A549 (cell line): ENCODE results near the gene MEPCE. TPM values are rescaled to one million over a fixed set of nuclear protein-coding genes. Genes with fewer than 3 reads are reported as not detected.

Experiments
- ATAC-seq, 2 experiments: fragments of 200-7000 bp in 1 of 2; fragments of >200 bp in 1 of 2; cut with Nextera tagmentation in 1 of 2; cut with Tn5 transposase in 1 of 2; 3 replicates each; pipeline versions ENCODE4 v1.8.0 to v1.9.1; 2018 to 2020; ENCODE audit warnings: mild to moderate bottlenecking in 1 of 2, moderate library complexity in 1 of 2
- CTCF ChIA-PET: fragments of 300-600 bp; sonication (Branson Sonifier 250); formaldehyde crosslinking; extraction: SDS; loops from one replicate; lab custom pipeline; 2021; ENCODE audit warnings: antibody characterized with exemption, inconsistent platforms; lab: Yijun Ruan, JAX
- POLR2A ChIA-PET: fragments of 350-600 bp; formaldehyde crosslinking; extraction: SDS; loops from one replicate; lab custom pipeline; 2021; ENCODE audit warnings: antibody characterized with exemption, inconsistent platforms; lab: Yijun Ruan, JAX
- DNase-seq, 2 experiments: peaks; one replicate each; pipeline versions ENCODE4 v3.0.0 to v3.0.0-alpha.2; 2011 to 2016; ENCODE audit warnings: low read depth in 1 of 2, low spot score in 1 of 2
- FAIRE-seq: peaks from 2 replicates; lab custom pipeline; 2011; peaks lifted over from hg19 to GRCh38; lab: Jason Lieb, UNC
- H3K27ac ChIP-seq, 2 experiments: fragments of >200 bp; sonication (Bioruptor Twin); formaldehyde crosslinking; 3 replicates each; pipeline ENCODE4 v1.5.1; 2016 to 2017
- H3K4me1 ChIP-seq: fragments of >200 bp; sonication (Bioruptor Twin); formaldehyde crosslinking; 3 replicates; pipeline ENCODE4 v1.6.1; 2016
- H3K4me2 ChIP-seq: fragments of >200 bp; sonication (Bioruptor Twin); formaldehyde crosslinking; 3 replicates; pipeline ENCODE4 v1.6.1; 2016
- H3K4me3 ChIP-seq: fragments of >200 bp; sonication (Bioruptor Twin); formaldehyde crosslinking; 3 replicates; pipeline ENCODE4 v1.5.1; 2016
- H3K9me3 ChIP-seq: fragments of >200 bp; sonication (Bioruptor Twin); formaldehyde crosslinking; 3 replicates; pipeline ENCODE4 v1.6.1; 2016
- ATOH8 ChIP-seq: fragments of 250-450 bp; sonication (Bioruptor Pico); IDR thresholded peaks from 2 replicates; pipeline ENCODE4 v1.5.0; 2020; ENCODE audit warnings: low read depth, mild to moderate bottlenecking, moderate library complexity
- EP300 ChIP-seq, 2 experiments: fragments of >200 bp; sonication (Bioruptor Twin); formaldehyde crosslinking; IDR thresholded peaks; 2 replicates in 1 of 2; 3 replicates in 1 of 2; pipeline ENCODE4 v1.6.1; 2016 to 2017
- ESRRA ChIP-seq: fragments of 150-350 bp; IDR thresholded peaks from 2 replicates; pipeline ENCODE4 v1.6.1; 2014; ENCODE audit warnings: mild to moderate bottlenecking, low read length, borderline replicate concordance
- FOSL2 ChIP-seq, 2 experiments: fragments of 450-650 bp in 1 of 2; fragments of >200 bp in 1 of 2; sonication (Bioruptor Twin) in 1 of 2; formaldehyde crosslinking; IDR thresholded peaks; 2 replicates each; pipeline versions ENCODE4 v1.5.0 to v1.6.1; 2016 to 2020; ENCODE audit warnings: mild to moderate bottlenecking in 1 of 2, moderate library complexity in 1 of 2
- GATA3 ChIP-seq: IDR thresholded peaks from 2 replicates; pipeline ENCODE4 v1.6.1; 2012; ENCODE audit warnings: borderline replicate concordance
- HDAC2 ChIP-seq: fragments of 200-600 bp; sonication (generic); IDR thresholded peaks from 2 replicates; pipeline ENCODE4 v1.6.1; 2016
- HMGXB4 ChIP-seq: fragments of 250-450 bp; sonication (Bioruptor Pico); IDR thresholded peaks from 2 replicates; pipeline ENCODE4 v1.5.0; 2021; ENCODE audit warnings: mild to moderate bottlenecking, moderate library complexity, borderline replicate concordance
- HOXA7 ChIP-seq: fragments of 250-450 bp; sonication (Bioruptor Pico); IDR thresholded peaks from 2 replicates; pipeline ENCODE4 v1.5.0; 2020; ENCODE audit warnings: mild to moderate bottlenecking, moderate library complexity
- HOXB5 ChIP-seq: fragments of 250-450 bp; sonication (Bioruptor Pico); IDR thresholded peaks from 2 replicates; pipeline ENCODE4 v1.5.0; 2020; ENCODE audit warnings: mild to moderate bottlenecking, moderate library complexity
- JUN ChIP-seq, 2 experiments: fragments of >200 bp; sonication (Bioruptor Twin); formaldehyde crosslinking; IDR thresholded peaks; 2 replicates in 1 of 2; 3 replicates in 1 of 2; pipeline ENCODE4 v1.6.1; 2016 to 2017
- KDM1A ChIP-seq: fragments of 200-600 bp; sonication (generic); IDR thresholded peaks from 2 replicates; pipeline ENCODE4 v1.6.1; 2016; ENCODE audit warnings: low read depth, mild to moderate bottlenecking
- KDM5A ChIP-seq: fragments of 200-600 bp; sonication (generic); IDR thresholded peaks from 2 replicates; pipeline ENCODE4 v1.6.1; 2016; ENCODE audit warnings: antibody characterized with exemption, mild to moderate bottlenecking
- MAFK ChIP-seq: fragments of 450-650 bp; IDR thresholded peaks from 2 replicates; pipeline ENCODE4 v1.6.1; 2014; ENCODE audit not compliant: partially characterized antibody
- PHF8 ChIP-seq: fragments of 200-600 bp; sonication (generic); IDR thresholded peaks from 2 replicates; pipeline ENCODE4 v1.6.1; 2016; ENCODE audit warnings: low read depth, mild to moderate bottlenecking, antibody characterized with exemption, moderate library complexity, borderline replicate concordance
- POLR2AphosphoS2 ChIP-seq: conservative IDR thresholded peaks from 2 replicates; pipeline ENCODE4 v1.6.1; 2012; ENCODE audit warnings: low read length, improper control_type of control experiment, inconsistent platforms
- RARB ChIP-seq: fragments of 250-450 bp; sonication (Bioruptor Pico); IDR thresholded peaks from 2 replicates; pipeline ENCODE4 v1.8.0; 2021; ENCODE audit warnings: mild to moderate bottlenecking, moderate library complexity
- SREBF2 ChIP-seq: fragments of 450-650 bp; IDR thresholded peaks from 2 replicates; pipeline ENCODE4 v1.6.1; 2014; ENCODE audit warnings: mild to moderate bottlenecking, moderate library complexity
- TFCP2L1 ChIP-seq: fragments of 250-450 bp; sonication (Bioruptor Pico); IDR thresholded peaks from 2 replicates; pipeline ENCODE4 v1.5.0; 2021; ENCODE audit warnings: mild to moderate bottlenecking
- ZNF302 ChIP-seq: fragments of 250-450 bp; sonication (Bioruptor Pico); IDR thresholded peaks from 2 replicates; pipeline ENCODE4 v1.9.0; 2021; ENCODE audit warnings: inconsistent platforms, mild to moderate bottlenecking, moderate library complexity
- ZSCAN20 ChIP-seq: fragments of 250-450 bp; sonication (Bioruptor Pico); IDR thresholded peaks from 2 replicates; pipeline ENCODE4 v1.8.0; 2022; ENCODE audit warnings: mild to moderate bottlenecking, moderate library complexity
- WGBS: methylation state at CpG from one replicate; pipeline ENCODE4 v1.1.6; 2017; ENCODE audit errors: missing lambda C conversion rate; 5-methylcytosine and 5-hydroxymethylcytosine counted together
- polyA plus RNA-seq, 4 experiments: library from polyadenylated mRNA; depleted of rRNA in 3 of 4; stranded (reverse); fragments of >200 nt; fragmentation: RNase III in 1 of 4; extraction: RNeasy Plus Mini Kit Qiagen cat#74134 plus additional on column Dnase treatment in 1 of 4; gene quantifications; 2 replicates in 3 of 4; 3 replicates in 1 of 4; pipeline ENCODE4 v1.2.3, GENCODE V29; 2011 to 2017
- TF ChIP-seq, protein P1 (sequence below): fragments of 450-650 bp; IDR thresholded peaks from 2 replicates; pipeline ENCODE4 v1.6.1; 2014; ENCODE audit warnings: antibody characterized with exemption
- TF ChIP-seq, protein P2 (sequence below): fragments of >200 bp; sonication (Bioruptor Twin); formaldehyde crosslinking; IDR thresholded peaks from 3 replicates; pipeline ENCODE4 v1.5.1; 2016

MEPCE gene
- polyA plus RNA-seq, 2 of the 4 experiments (the other 2 are of a cell fraction), result 10.0 to 38.4 TPM

DNA sequence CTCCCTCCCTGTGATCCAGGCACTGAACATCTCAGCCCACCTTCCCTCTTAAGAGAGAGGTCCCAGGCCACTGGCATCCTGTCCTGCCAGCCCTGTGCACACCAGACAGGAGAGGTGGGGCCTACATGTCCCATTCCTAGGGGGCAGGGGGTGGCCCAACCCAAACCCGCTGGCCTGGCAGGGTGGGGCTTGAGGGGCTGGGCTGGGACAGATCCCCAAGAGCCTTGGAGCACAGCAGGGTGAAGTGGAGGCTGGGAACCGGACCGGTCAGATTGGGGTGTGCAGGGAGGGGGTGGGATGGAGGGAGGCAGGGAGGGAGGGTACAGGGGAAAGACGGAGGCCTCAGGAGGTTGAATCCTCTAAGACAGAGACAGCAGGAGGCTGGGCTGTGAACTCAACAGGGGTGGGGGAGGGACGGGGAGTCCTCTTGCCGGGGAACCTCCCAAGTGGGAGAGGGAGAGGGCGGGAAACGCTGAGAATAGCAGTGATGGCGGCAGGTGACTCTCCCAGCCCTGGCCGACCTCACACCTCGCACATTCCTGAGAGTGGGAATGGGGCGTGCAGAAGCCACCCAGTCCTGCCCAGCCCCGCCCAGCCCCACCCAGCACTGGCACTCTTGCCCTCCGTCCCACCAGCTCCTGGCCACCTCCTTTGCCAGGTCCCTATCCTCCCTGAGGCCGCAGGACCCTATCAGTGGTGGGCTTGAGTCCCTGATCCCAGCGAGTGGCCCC is 42.7 kb downstream of the MEPCE start:
- 0 out of 3 replicates have a peak overlapping the region, but pooled peaks have one; percentile 2 for H3K4me2 ChIP-seq
- FAIRE-seq, result no peak

GRCh38 chr7:100472854-100473499 is 43.3 kb downstream of the MEPCE start:
- Histone ChIP-seq H3K4me1 (peaks cover 28% of the 10 kb centered on the region), H3K27ac (peak overlapping the region in 1 of 2 experiments; percentile 20; a peak in 1 of 6 replicates), H3K4me3 (no peak overlapping the region), H3K9me3 (no peaks in the 10 kb centered on the region), H3K4me2 (0 out of 3 replicates have a peak overlapping the region, but pooled peaks have one; percentile 2)
- FAIRE-seq (no peak), ATAC-seq (no peak), DNase-seq (no peak)
- CTCF ChIA-PET, result interaction anchor here (1.5 to 6.5 kb wide), 3 partner anchors 10 to 92 kb away, joined by 6 to 44 read pairs (median 26); partner anchors contain the start of gene NYAP1
- TF ChIP-seq JUN (IDR thresholded peaks at IDR 0.05), result no peak
- no peak for TF ChIP-seq KDM1A
- no peak for TF ChIP-seq GATA3
- TF ChIP-seq ZNF302 (CRISPR knock-in tag), result no peak
- 62% methylated on average over 14 of the region's 14 CpGs for WGBS
- POLR2A ChIA-PET, result interaction anchor here (0.6 to 1.1 kb wide), 2 partner anchors 113 kb away, joined by 3 read pairs; partner anchors contain the start of genes FBXO24 and LRCH4

More for the DNA sequence above, 42.7 kb downstream of the MEPCE start:
- H3K4me3 ChIP-seq, result no peak overlapping the region
- DNase-seq (no peak), ATAC-seq (no peak)
- no peaks in the 10 kb centered on the region for H3K9me3 ChIP-seq
- peaks cover 21% of the 10 kb centered on the region for H3K4me1 ChIP-seq
- TF ChIP-seq ZNF302 (CRISPR knock-in tag), result no peak
- TF ChIP-seq ESRRA, result no peak
- no peak for TF ChIP-seq ATOH8 (CRISPR knock-in tag)
- no peak for TF ChIP-seq KDM1A
- TF ChIP-seq SREBF2, result no peak
- TF ChIP-seq HOXB5 (CRISPR knock-in tag), result no peak
- TF ChIP-seq POLR2AphosphoS2, result no peak
- TF ChIP-seq, protein P1, sequence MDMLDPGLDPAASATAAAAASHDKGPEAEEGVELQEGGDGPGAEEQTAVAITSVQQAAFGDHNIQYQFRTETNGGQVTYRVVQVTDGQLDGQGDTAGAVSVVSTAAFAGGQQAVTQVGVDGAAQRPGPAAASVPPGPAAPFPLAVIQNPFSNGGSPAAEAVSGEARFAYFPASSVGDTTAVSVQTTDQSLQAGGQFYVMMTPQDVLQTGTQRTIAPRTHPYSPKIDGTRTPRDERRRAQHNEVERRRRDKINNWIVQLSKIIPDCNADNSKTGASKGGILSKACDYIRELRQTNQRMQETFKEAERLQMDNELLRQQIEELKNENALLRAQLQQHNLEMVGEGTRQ, result no peak
- TF ChIP-seq, protein P2, sequence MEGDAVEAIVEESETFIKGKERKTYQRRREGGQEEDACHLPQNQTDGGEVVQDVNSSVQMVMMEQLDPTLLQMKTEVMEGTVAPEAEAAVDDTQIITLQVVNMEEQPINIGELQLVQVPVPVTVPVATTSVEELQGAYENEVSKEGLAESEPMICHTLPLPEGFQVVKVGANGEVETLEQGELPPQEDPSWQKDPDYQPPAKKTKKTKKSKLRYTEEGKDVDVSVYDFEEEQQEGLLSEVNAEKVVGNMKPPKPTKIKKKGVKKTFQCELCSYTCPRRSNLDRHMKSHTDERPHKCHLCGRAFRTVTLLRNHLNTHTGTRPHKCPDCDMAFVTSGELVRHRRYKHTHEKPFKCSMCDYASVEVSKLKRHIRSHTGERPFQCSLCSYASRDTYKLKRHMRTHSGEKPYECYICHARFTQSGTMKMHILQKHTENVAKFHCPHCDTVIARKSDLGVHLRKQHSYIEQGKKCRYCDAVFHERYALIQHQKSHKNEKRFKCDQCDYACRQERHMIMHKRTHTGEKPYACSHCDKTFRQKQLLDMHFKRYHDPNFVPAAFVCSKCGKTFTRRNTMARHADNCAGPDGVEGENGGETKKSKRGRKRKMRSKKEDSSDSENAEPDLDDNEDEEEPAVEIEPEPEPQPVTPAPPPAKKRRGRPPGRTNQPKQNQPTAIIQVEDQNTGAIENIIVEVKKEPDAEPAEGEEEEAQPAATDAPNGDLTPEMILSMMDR, result no peak
- TF ChIP-seq MAFK, result no peak
- TF ChIP-seq PHF8, result no peak
- TF ChIP-seq HDAC2, result no peak
- no peak for TF ChIP-seq FOSL2 (IDR thresholded peaks at IDR 0.05)
- no peak for TF ChIP-seq FOSL2 (CRISPR knock-in tag; IDR thresholded peaks at IDR 0.05)
- TF ChIP-seq HOXA7 (CRISPR knock-in tag), result no peak
- TF ChIP-seq HMGXB4, result no peak
- TF ChIP-seq RARB (CRISPR knock-in tag), result no peak
- no peak for TF ChIP-seq ZSCAN20
- TF ChIP-seq TFCP2L1 (CRISPR knock-in tag), result no peak
- no peak for TF ChIP-seq KDM5A
- TF ChIP-seq EP300 (IDR thresholded peaks at IDR 0.05), result no peak
- CTCF ChIA-PET, result interaction anchor here (2.7 to 11.9 kb wide), 4 partner anchors 8 to 89 kb away, joined by 26 to 273 read pairs (median 86); partner anchors contain the start of genes NYAP1 and TSC22D4
- peak overlapping the region in 1 of 2 experiments; percentile 20; a peak in 1 of 6 replicates for H3K27ac ChIP-seq
- whole genome bisulfite sequencing, result 90% methylated on average over 11 of the region's 16 CpGs
- POLR2A ChIA-PET, result interaction anchor here (0.6 kb wide), 1 partner anchor 114 kb away, joined by 3 read pairs; the partner anchor contains the start of genes FBXO24 and LRCH4
